H1 (cell line): ENCODE results near the gene CSTF3. TPM values are rescaled to one million over a fixed set of nuclear protein-coding genes. Genes with fewer than 3 reads are reported as not detected.

ENCODE experiments used
- CTCF ChIA-PET: fragments of 300-600 bp; sonication (Branson Sonifier 250); formaldehyde crosslinking; loops from one replicate; lab custom pipeline; 2021; ENCODE audit not compliant: partially characterized antibody; lab: Charles Lee
- POLR2A ChIA-PET: fragments of 300-600 bp; sonication (Branson Sonifier 250); formaldehyde crosslinking; loops from one replicate; lab custom pipeline; 2021; ENCODE audit warnings: inconsistent platforms; ENCODE audit not compliant: partially characterized antibody; lab: Charles Lee
- DNase-seq, 2 experiments: peaks; one replicate each; pipeline versions ENCODE4 v3.0.0 to v3.0.0-alpha.2; 2010 to 2022; ENCODE audit warnings: low spot score in 2 of 2, low read depth in 1 of 2, mixed read lengths in 1 of 2
- FAIRE-seq: peaks from 2 replicates; lab custom pipeline; 2011; peaks lifted over from hg19 to GRCh38; lab: Jason Lieb, UNC
- H2AFZ ChIP-seq: 2 replicates; pipeline ENCODE4 v1.8.1; 2012; ENCODE audit warnings: low read length, inconsistent platforms
- H2AK5ac ChIP-seq: 2 replicates; pipeline ENCODE4 v1.6.1; 2013; ENCODE audit warnings: low read depth, low read length
- H2BK120ac ChIP-seq: replicated peaks from 2 replicates; pipeline ENCODE3; 2013; ENCODE audit warnings: low read depth, low read length, inconsistent platforms
- H2BK12ac ChIP-seq: 2 replicates; pipeline ENCODE4 v1.6.1; 2013; ENCODE audit warnings: low read depth, low read length
- H2BK15ac ChIP-seq: 2 replicates; pipeline ENCODE4 v1.6.1; 2013; ENCODE audit warnings: low read length
- H2BK20ac ChIP-seq: 2 replicates; pipeline ENCODE4 v1.6.1; 2013; ENCODE audit warnings: low read length
- H2BK5ac ChIP-seq: 2 replicates; pipeline ENCODE4 v1.6.1; 2013; ENCODE audit warnings: low read depth, low read length
- H3K14ac ChIP-seq: 2 replicates; pipeline ENCODE4 v1.6.1; 2013; ENCODE audit warnings: inconsistent platforms; ENCODE audit not compliant: insufficient read length
- H3K18ac ChIP-seq: 2 replicates; pipeline ENCODE4 v1.6.1; 2013; ENCODE audit warnings: low read length; ENCODE audit errors: extremely low read depth
- H3K23ac ChIP-seq: 2 replicates; pipeline ENCODE4 v1.6.1; 2013; ENCODE audit warnings: inconsistent platforms; ENCODE audit not compliant: insufficient read length
- H3K23me2 ChIP-seq: 2 replicates; pipeline ENCODE4 v1.6.1; 2013; ENCODE audit warnings: low read depth, low read length
- H3K27ac ChIP-seq: 2 replicates; pipeline ENCODE4 v1.6.1; 2011; ENCODE audit warnings: low read depth, low read length, inconsistent platforms
- H3K27me3 ChIP-seq, 4 experiments: replicated peaks in 1 of 4; 1 replicate in 1 of 4; 2 replicates in 3 of 4; pipeline versions ENCODE4 v1.6.1 to v1.8.1; 2011 to 2013; ENCODE audit warnings: low read length in 3 of 4, mild to moderate bottlenecking in 3 of 4, inconsistent platforms in 2 of 4, mixed read lengths in 2 of 4, moderate library complexity in 1 of 4; ENCODE audit not compliant: control insufficient read depth in 3 of 4, insufficient read depth in 3 of 4; ENCODE audit errors: extremely low read depth in 1 of 4
- H3K36me3 ChIP-seq, 4 experiments: 2 replicates each; pipeline versions ENCODE4 v1.6.1 to v1.8.1; 2011 to 2013; ENCODE audit warnings: mild to moderate bottlenecking in 4 of 4, low read length in 3 of 4, moderate library complexity in 2 of 4, control low read depth in 1 of 4, inconsistent platforms in 1 of 4; ENCODE audit not compliant: insufficient read depth in 4 of 4, control insufficient read depth in 2 of 4
- H3K4ac ChIP-seq: replicated peaks from 2 replicates; pipeline ENCODE3; 2013; ENCODE audit warnings: low read length, low read depth, mixed read lengths, inconsistent platforms; ENCODE audit not compliant: insufficient read length
- H3K4me1 ChIP-seq, 4 experiments: replicated peaks in 1 of 4; 1 replicate in 1 of 4; 2 replicates in 3 of 4; pipeline versions ENCODE4 v1.6.1 to v1.8.1; 2011 to 2013; ENCODE audit warnings: low read length in 3 of 4, inconsistent platforms in 2 of 4, mixed read lengths in 1 of 4; ENCODE audit not compliant: insufficient read depth in 4 of 4, control insufficient read depth in 3 of 4
- H3K4me2 ChIP-seq, 2 experiments: 2 replicates each; pipeline versions ENCODE4 v1.6.1 to v1.8.1; 2011 to 2013; ENCODE audit warnings: low read depth in 2 of 2, low read length in 2 of 2, control low read depth in 1 of 2, inconsistent platforms in 1 of 2, mild to moderate bottlenecking in 1 of 2; ENCODE audit not compliant: insufficient read depth in 1 of 2
- H3K4me3 ChIP-seq, 4 experiments: fragments of 200-600, 300-600 bp in 1 of 4; sonication (generic), shearing (Covaris generic), sonication (Bioruptor Twin) in 1 of 4; 2 replicates each; pipeline versions ENCODE4 v1.5.1 to v1.8.1; 2011 to 2016; ENCODE audit warnings: low read length in 4 of 4, low read depth in 3 of 4, control low read depth in 2 of 4, inconsistent platforms in 2 of 4, mild to moderate bottlenecking in 2 of 4, mixed read lengths in 1 of 4, moderate library complexity in 1 of 4; ENCODE audit not compliant: insufficient read depth in 2 of 4; ENCODE audit errors: extremely low read depth in 1 of 4
- H3K56ac ChIP-seq: replicated peaks from 2 replicates; pipeline ENCODE3; 2013; ENCODE audit warnings: low read depth, mild to moderate bottlenecking, mixed read lengths, low read length, inconsistent platforms; ENCODE audit not compliant: insufficient read length
- H3K79me1 ChIP-seq: 2 replicates; pipeline ENCODE4 v1.6.1; 2013; ENCODE audit warnings: low read depth, low read length, control low read depth
- H3K79me2 ChIP-seq, 2 experiments: 2 replicates each; pipeline versions ENCODE4 v1.6.1 to v1.8.1; 2012 to 2013; ENCODE audit warnings: low read length in 2 of 2, mild to moderate bottlenecking in 2 of 2, inconsistent platforms in 1 of 2; ENCODE audit not compliant: insufficient read depth in 2 of 2, control insufficient read depth in 1 of 2
- H3K9ac ChIP-seq, 4 experiments: replicated peaks in 1 of 4; 1 replicate in 1 of 4; 2 replicates in 3 of 4; pipeline versions ENCODE4 v1.6.1 to v1.8.1; 2011 to 2013; ENCODE audit warnings: low read depth in 3 of 4, low read length in 3 of 4, control low read depth in 2 of 4, mild to moderate bottlenecking in 2 of 4, moderate library complexity in 2 of 4, inconsistent platforms in 1 of 4; ENCODE audit errors: extremely low read depth in 1 of 4
- H3K9me3 ChIP-seq, 2 experiments: 2 replicates each; pipeline versions ENCODE4 v1.6.1 to v1.8.1; 2012 to 2013; ENCODE audit warnings: mild to moderate bottlenecking in 2 of 2, moderate library complexity in 2 of 2, control low read depth in 1 of 2, inconsistent platforms in 1 of 2, low read depth in 1 of 2, low read length in 1 of 2, mixed read lengths in 1 of 2; ENCODE audit not compliant: insufficient read depth in 2 of 2
- H4K20me1 ChIP-seq, 2 experiments: replicated peaks in 1 of 2; 2 replicates each; pipeline versions ENCODE3 to v1.8.1; 2011 to 2013; ENCODE audit warnings: inconsistent platforms in 2 of 2, low read length in 2 of 2, mild to moderate bottlenecking in 1 of 2; ENCODE audit not compliant: insufficient read depth in 2 of 2, control insufficient read depth in 1 of 2
- H4K5ac ChIP-seq: 2 replicates; pipeline ENCODE4 v1.6.1; 2013; ENCODE audit warnings: low read length, low read depth, mixed read lengths, inconsistent platforms; ENCODE audit not compliant: insufficient read length
- H4K8ac ChIP-seq: 2 replicates; pipeline ENCODE4 v1.8.0; 2013; ENCODE audit warnings: mild to moderate bottlenecking, moderate library complexity, low read length, inconsistent platforms; ENCODE audit not compliant: insufficient read depth; ENCODE audit errors: extremely low read depth
- H4K91ac ChIP-seq: replicated peaks from 2 replicates; pipeline ENCODE3; 2013; ENCODE audit warnings: low read length, mixed read lengths, inconsistent platforms; ENCODE audit not compliant: insufficient read length
- CREB1 ChIP-seq: IDR thresholded peaks from 2 replicates; pipeline ENCODE4 v1.6.1; 2012; ENCODE audit warnings: inconsistent platforms
- RAD21 ChIP-seq, 2 experiments: IDR thresholded peaks in 1 of 2; conservative IDR thresholded peaks in 1 of 2; 2 replicates each; pipeline ENCODE4 v1.6.1; 2011; ENCODE audit warnings: low read depth in 2 of 2, low read length in 2 of 2, improper control_type of control experiment in 1 of 2, inconsistent platforms in 1 of 2, mild to moderate bottlenecking in 1 of 2, moderate library complexity in 1 of 2
- TAF1 ChIP-seq: IDR thresholded peaks from 2 replicates; pipeline ENCODE4 v1.6.1; 2011; ENCODE audit warnings: mild to moderate bottlenecking, low read depth, low read length
- TCF12 ChIP-seq: IDR thresholded peaks from 2 replicates; pipeline ENCODE4 v1.6.1; 2011; ENCODE audit warnings: low read depth, mild to moderate bottlenecking, low read length
- USF2 ChIP-seq: IDR thresholded peaks from 2 replicates; pipeline ENCODE4 v1.6.1; 2011; ENCODE audit warnings: low read length, improper control_type of control experiment
- YY1 ChIP-seq: IDR thresholded peaks from 2 replicates; pipeline ENCODE4 v1.6.1; 2011; ENCODE audit warnings: low read depth, mild to moderate bottlenecking, low read length
- WGBS, 2 experiments: shearing (Covaris generic) in 1 of 2; methylation state at CpG; one replicate each; pipeline versions ENCODE4 v1.1.6 to v1.1.7; 2013 to 2015; ENCODE audit warnings: low lambda C conversion rate in 2 of 2, mixed read lengths in 2 of 2, inconsistent platforms in 1 of 2, low coverage in 1 of 2, missing lambda C conversion rate in 1 of 2; ENCODE audit not compliant: insufficient replicate concordance in 2 of 2, insufficient coverage in 1 of 2, insufficient read length in 1 of 2; ENCODE audit errors: extremely low coverage in 1 of 2, missing lambda C conversion rate in 1 of 2; 5-methylcytosine and 5-hydroxymethylcytosine counted together
- polyA plus RNA-seq, 7 experiments: library from polyadenylated mRNA; depleted of rRNA in 3 of 7; stranded (reverse) in 5 of 7; unstranded in 2 of 7; fragments of >200 nt in 5 of 7; fragments of 200-250 nt in 2 of 7; gene quantifications; 1 replicate in 5 of 7; 2 replicates in 1 of 7; 4 replicates in 1 of 7; pipeline versions ENCODE4 v1.2.1 to v1.2.3, GENCODE V29; 2011 to 2013; ENCODE audit warnings: missing spikeins in 2 of 7, mixed read lengths in 2 of 7
- total RNA-seq: library from RNA; stranded (reverse); fragmentation: NEBNext Ultra II Directional; extraction: Animal tissue kit (Norgen Biotek cat#: 25700); gene quantifications from 2 replicates; pipeline ENCODE4 v1.2.1, GENCODE V29; 2021
- TF ChIP-seq, protein P1 (sequence below), 3 experiments: IDR thresholded peaks; 1 replicate in 2 of 3; 2 replicates in 1 of 3; pipeline versions ENCODE4 v1.5.1 to v1.6.1; 2011; ENCODE audit warnings: low read length in 3 of 3, mild to moderate bottlenecking in 3 of 3, inconsistent platforms in 2 of 3, low read depth in 1 of 3, moderate library complexity in 1 of 3; ENCODE audit not compliant: insufficient read depth in 1 of 3; ENCODE audit errors: control extremely low read depth in 1 of 3

CSTF3 gene
- total and polyA plus RNA-seq, 2 of the 8 experiments (the other 6 are each of a cell fraction or from before 2014, with no cell fraction given) = 22.3 to 54.7 TPM

GRCh38 chr11:33065445-33066178 lies 95.7 kb downstream of the CSTF3 start:
- FAIRE-seq (peak; percentile 80), DNase-seq (peak; percentile 73 to 84)
- Histone ChIP-seq H2BK20ac (no peak overlapping the region), H3K79me2 (no peaks in the 10 kb centered on the region), H2BK5ac (no peak overlapping the region), H2BK15ac (0 out of 2 replicates have a peak overlapping the region, but pooled peaks have one; percentile 46), H3K9me3 (no peaks in the 10 kb centered on the region), H3K79me1 (no peaks in the 10 kb centered on the region), H3K27ac (no peak overlapping the region), H4K20me1 (peaks cover 0 to 4% of the 10 kb centered on the region in 2 experiments), H3K36me3 (peaks cover 2 to 10% (median 8%) of the 10 kb centered on the region in 4 experiments; a peak in 7 of 8 replicates), H3K14ac (no peak overlapping the region), H3K4me1 (peaks cover 0 to 3% (median 0%) of the 10 kb centered on the region in 4 experiments; a peak in 1 of 7 replicates), H3K4ac (no peak overlapping the region), H3K56ac (no peak overlapping the region), H4K91ac (no peak overlapping the region), H2AK5ac (no peak overlapping the region), H4K8ac (no peak overlapping the region), H3K4me3 (no peak overlapping the region), H3K23me2 (no peaks in the 10 kb centered on the region), H4K5ac (no peak overlapping the region), H3K23ac (no peak overlapping the region), H2AFZ (no peak overlapping the region), H2BK12ac (no peak overlapping the region), H3K18ac (no peak overlapping the region), H3K4me2 (no peak overlapping the region), H3K9ac (no peak overlapping the region), H3K27me3 (no peaks in the 10 kb centered on the region), H2BK120ac (no peak overlapping the region)
- 62% methylated on average over 22 of the region's 22 CpGs; no CpG with 5 or more reads in 1 of the 2 experiments for WGBS, 2 experiments
- CTCF ChIA-PET = interaction anchor here (0.6 to 4.3 kb wide), 49 partner anchors 8 to 512 kb away, joined by 3 to 28 read pairs (median 5); partner anchors contain the start of genes CCDC73, DEPDC7 and TCP11L1
- POLR2A ChIA-PET = interaction anchor here (0.8 to 1.2 kb wide), 2 partner anchors 50 to 82 kb away, joined by 4 to 5 read pairs; partner anchors contain the start of gene DEPDC7
- TF ChIP-seq TAF1 (peak; percentile 24; the same call in 1 of the 2 replicates), TCF12 (0 out of 2 replicates have a peak, but pooled peaks have one; percentile 57), YY1 (peak; percentile 73; the same call in 1 of the 2 replicates), RAD21 (IDR thresholded peaks at IDR 0.05 in 1 of 2, conservative IDR thresholded peaks at IDR 0.05 in 1 of 2; ENCODE audit: low read depth in 2 of 2, low read length in 2 of 2) (peak; percentile 92 to 96), CREB1 (peak; percentile 31; the same call in 1 of the 2 replicates), USF2 (no peak)
- TF ChIP-seq, protein P1, sequence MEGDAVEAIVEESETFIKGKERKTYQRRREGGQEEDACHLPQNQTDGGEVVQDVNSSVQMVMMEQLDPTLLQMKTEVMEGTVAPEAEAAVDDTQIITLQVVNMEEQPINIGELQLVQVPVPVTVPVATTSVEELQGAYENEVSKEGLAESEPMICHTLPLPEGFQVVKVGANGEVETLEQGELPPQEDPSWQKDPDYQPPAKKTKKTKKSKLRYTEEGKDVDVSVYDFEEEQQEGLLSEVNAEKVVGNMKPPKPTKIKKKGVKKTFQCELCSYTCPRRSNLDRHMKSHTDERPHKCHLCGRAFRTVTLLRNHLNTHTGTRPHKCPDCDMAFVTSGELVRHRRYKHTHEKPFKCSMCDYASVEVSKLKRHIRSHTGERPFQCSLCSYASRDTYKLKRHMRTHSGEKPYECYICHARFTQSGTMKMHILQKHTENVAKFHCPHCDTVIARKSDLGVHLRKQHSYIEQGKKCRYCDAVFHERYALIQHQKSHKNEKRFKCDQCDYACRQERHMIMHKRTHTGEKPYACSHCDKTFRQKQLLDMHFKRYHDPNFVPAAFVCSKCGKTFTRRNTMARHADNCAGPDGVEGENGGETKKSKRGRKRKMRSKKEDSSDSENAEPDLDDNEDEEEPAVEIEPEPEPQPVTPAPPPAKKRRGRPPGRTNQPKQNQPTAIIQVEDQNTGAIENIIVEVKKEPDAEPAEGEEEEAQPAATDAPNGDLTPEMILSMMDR (IDR thresholded peaks at IDR 0.05; ENCODE audit: control extremely low read depth in 1 of 3, insufficient read depth in 1 of 3, low read depth in 1 of 3, low read length in 3 of 3) = peak; percentile 93 to 99 (median 97)
